ENCODE data around the gene RHOJ.

DNA sequence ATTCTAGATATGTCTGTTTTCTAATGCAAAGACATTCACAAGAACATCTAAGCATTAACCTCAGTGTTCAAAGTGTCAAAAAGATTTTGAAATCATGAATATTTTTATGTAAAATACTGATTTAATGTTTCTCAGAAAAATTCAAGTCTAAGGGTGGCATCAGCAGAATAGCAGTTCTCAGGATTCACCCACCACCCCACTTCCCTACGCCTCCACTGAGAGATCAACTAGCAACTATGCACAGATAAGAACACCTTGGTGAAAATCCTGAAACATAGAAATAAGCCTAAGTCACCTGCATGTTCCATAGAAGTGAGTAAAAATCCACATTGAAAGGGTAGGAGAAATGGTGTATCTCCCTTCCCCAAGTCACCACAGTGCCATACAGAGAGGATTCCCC is 40.9 kb upstream of the RHOJ start:
- TF ChIP-seq POLR2A (IDR thresholded peaks at IDR 0.05), result no peak
- TF ChIP-seq, protein P1, sequence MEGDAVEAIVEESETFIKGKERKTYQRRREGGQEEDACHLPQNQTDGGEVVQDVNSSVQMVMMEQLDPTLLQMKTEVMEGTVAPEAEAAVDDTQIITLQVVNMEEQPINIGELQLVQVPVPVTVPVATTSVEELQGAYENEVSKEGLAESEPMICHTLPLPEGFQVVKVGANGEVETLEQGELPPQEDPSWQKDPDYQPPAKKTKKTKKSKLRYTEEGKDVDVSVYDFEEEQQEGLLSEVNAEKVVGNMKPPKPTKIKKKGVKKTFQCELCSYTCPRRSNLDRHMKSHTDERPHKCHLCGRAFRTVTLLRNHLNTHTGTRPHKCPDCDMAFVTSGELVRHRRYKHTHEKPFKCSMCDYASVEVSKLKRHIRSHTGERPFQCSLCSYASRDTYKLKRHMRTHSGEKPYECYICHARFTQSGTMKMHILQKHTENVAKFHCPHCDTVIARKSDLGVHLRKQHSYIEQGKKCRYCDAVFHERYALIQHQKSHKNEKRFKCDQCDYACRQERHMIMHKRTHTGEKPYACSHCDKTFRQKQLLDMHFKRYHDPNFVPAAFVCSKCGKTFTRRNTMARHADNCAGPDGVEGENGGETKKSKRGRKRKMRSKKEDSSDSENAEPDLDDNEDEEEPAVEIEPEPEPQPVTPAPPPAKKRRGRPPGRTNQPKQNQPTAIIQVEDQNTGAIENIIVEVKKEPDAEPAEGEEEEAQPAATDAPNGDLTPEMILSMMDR (IDR thresholded peaks at IDR 0.05), result no peak
- TF ChIP-seq POLR2AphosphoS5 (IDR thresholded peaks at IDR 0.05), result no peak
